DND-41 (cell line): ENCODE measurements around the gene LDAF1.

Experiments used
- ATAC-seq: fragments of 200-7000 bp; cut with Tn5 transposase; 3 replicates; pipeline ENCODE4 v1.9.1; 2021; ENCODE audit warnings: low read depth; ENCODE audit not compliant: insufficient read depth
- DNase-seq: peaks from one replicate; pipeline ENCODE4 v3.0.0-alpha.2; 2020
- H2AFZ ChIP-seq: 2 replicates; pipeline ENCODE4 v1.6.0; 2012; ENCODE audit warnings: low read depth, low read length
- H3K27ac ChIP-seq: 2 replicates; pipeline ENCODE4 v1.5.1; 2012; ENCODE audit warnings: low read length, inconsistent platforms
- H3K27me3 ChIP-seq: fragments of 200-600 bp; sonication (generic); 2 replicates; pipeline ENCODE4 v1.6.0; 2012; ENCODE audit warnings: low read length, mild to moderate bottlenecking, inconsistent platforms; ENCODE audit not compliant: insufficient read depth, poor library complexity
- H3K36me3 ChIP-seq: 2 replicates; pipeline ENCODE4 v1.5.1; 2012; ENCODE audit warnings: low read length, inconsistent platforms; ENCODE audit not compliant: insufficient read depth
- H3K4me1 ChIP-seq: 2 replicates; pipeline ENCODE4 v1.5.1; 2012; ENCODE audit warnings: mild to moderate bottlenecking, low read length; ENCODE audit not compliant: insufficient read depth
- H3K4me2 ChIP-seq: 2 replicates; pipeline ENCODE4 v1.6.0; 2012; ENCODE audit warnings: mild to moderate bottlenecking, moderate library complexity, low read length, inconsistent platforms; ENCODE audit not compliant: insufficient read depth
- H3K4me3 ChIP-seq, 2 experiments: fragments of 200-600 bp in 1 of 2; shearing (Covaris generic) in 1 of 2; 2 replicates each; pipeline ENCODE4 v1.5.1; 2012 to 2016; ENCODE audit warnings: inconsistent platforms in 2 of 2, low read length in 2 of 2, mild to moderate bottlenecking in 2 of 2, low read depth in 1 of 2, moderate library complexity in 1 of 2
- H3K79me2 ChIP-seq: 2 replicates; pipeline ENCODE4 v1.6.0; 2012; ENCODE audit warnings: low read length, inconsistent platforms; ENCODE audit not compliant: insufficient read depth
- H3K9ac ChIP-seq: 2 replicates; pipeline ENCODE4 v1.6.0; 2012; ENCODE audit warnings: low read depth, mild to moderate bottlenecking, inconsistent platforms, low read length, moderate library complexity
- H3K9me3 ChIP-seq: 2 replicates; pipeline ENCODE4 v1.5.1; 2012; ENCODE audit warnings: low read length, moderate library complexity, mild to moderate bottlenecking, inconsistent platforms; ENCODE audit not compliant: insufficient read depth, severe bottlenecking
- H4K20me1 ChIP-seq: 2 replicates; pipeline ENCODE4 v1.6.0; 2012; ENCODE audit warnings: low read length; ENCODE audit not compliant: insufficient read depth
- CTCF ChIP-seq: IDR thresholded peaks from 2 replicates; pipeline ENCODE4 v1.5.1; 2012; ENCODE audit warnings: borderline replicate concordance, low read length, moderate library complexity, mild to moderate bottlenecking; ENCODE audit not compliant: poor library complexity, severe bottlenecking; ENCODE audit errors: extremely low read depth
- EZH2 ChIP-seq: IDR thresholded peaks from 3 replicates; pipeline ENCODE4 v1.6.1; 2012; ENCODE audit warnings: borderline replicate concordance, low read depth, mild to moderate bottlenecking, moderate library complexity, low read length, inconsistent platforms; ENCODE audit not compliant: severe bottlenecking

LDAF1 gene

GRCh38 chr16:21128991-21129390 is 29.5 kb upstream of the LDAF1 start:
- Histone ChIP-seq H4K20me1 (no peaks in the 10 kb centered on the region), H3K36me3 (no peaks in the 10 kb centered on the region), H3K9me3 (no peaks in the 10 kb centered on the region), H3K27me3 (peaks cover 6% of the 10 kb centered on the region), H3K27ac (no peak overlapping the region), H3K9ac (no peak overlapping the region), H3K79me2 (no peaks in the 10 kb centered on the region), H3K4me1 (no peaks in the 10 kb centered on the region), H2AFZ (no peak overlapping the region), H3K4me2 (no peak overlapping the region), H3K4me3 (no peak overlapping the region)
- DNase-seq (no peak), ATAC-seq (no peak)
- TF ChIP-seq CTCF (no peak), EZH2 (no peak)

GRCh38 chr16:21130811-21131210 is 27.7 kb upstream of the LDAF1 start:
- Histone ChIP-seq H3K9me3 (no peaks in the 10 kb centered on the region), H3K27me3 (peaks cover 6% of the 10 kb centered on the region), H4K20me1 (no peaks in the 10 kb centered on the region), H3K36me3 (no peaks in the 10 kb centered on the region), H3K9ac (no peak overlapping the region), H3K4me1 (no peaks in the 10 kb centered on the region), H3K79me2 (no peaks in the 10 kb centered on the region), H2AFZ (no peak overlapping the region), H3K4me3 (no peak overlapping the region), H3K4me2 (no peak overlapping the region), H3K27ac (no peak overlapping the region)
- TF ChIP-seq CTCF (no peak), EZH2 (no peak)
- no peak for DNase-seq
- ATAC-seq, result no peak

- H3K4me2 ChIP-seq, result no peak overlapping the region
- ATAC-seq (peak; percentile 45; the same call in 1 of the 3 replicates), DNase-seq (no peak)
- H3K27me3 ChIP-seq, result peaks cover 9% of the 10 kb centered on the region
- no peaks in the 10 kb centered on the region for H3K79me2 ChIP-seq
- H3K36me3 ChIP-seq, result no peaks in the 10 kb centered on the region
- no peak overlapping the region for H2AFZ ChIP-seq
- no peaks in the 10 kb centered on the region for H3K4me1 ChIP-seq
- no peak overlapping the region for H3K27ac ChIP-seq
- H3K4me3 ChIP-seq, result no peak overlapping the region
- H4K20me1 ChIP-seq, result no peaks in the 10 kb centered on the region
- TF ChIP-seq EZH2 (no peak), CTCF (no peak)
- H3K9me3 ChIP-seq, result no peaks in the 10 kb centered on the region
- no peak overlapping the region for H3K9ac ChIP-seq
These were observed 24.4 kb upstream of the LDAF1 start for GRCh38 chr16:21134053-21134452.

- H3K4me3 ChIP-seq, result no peak overlapping the region
- H3K27ac ChIP-seq, result no peak overlapping the region
- ATAC-seq (no peak), DNase-seq (no peak)
- no peaks in the 10 kb centered on the region for H3K36me3 ChIP-seq
- no peaks in the 10 kb centered on the region for H3K4me1 ChIP-seq
- H3K9ac ChIP-seq, result no peak overlapping the region
- no peaks in the 10 kb centered on the region for H3K79me2 ChIP-seq
- TF ChIP-seq CTCF (no peak), EZH2 (no peak)
- peaks cover 4% of the 10 kb centered on the region for H3K27me3 ChIP-seq
- no peaks in the 10 kb centered on the region for H3K9me3 ChIP-seq
- H3K4me2 ChIP-seq, result no peak overlapping the region
- H4K20me1 ChIP-seq, result no peaks in the 10 kb centered on the region
- H2AFZ ChIP-seq, result no peak overlapping the region
These were observed 12.7 kb upstream of the LDAF1 start for GRCh38 chr16:21145738-21146137.
